K562 (cell line): ENCODE results near the gene ABHD8. TPM values are rescaled to one million over a fixed set of nuclear protein-coding genes. Genes with fewer than 3 reads are reported as not detected.

Source experiments
- FOSL1 ChIP-seq: fragments of 200-800 bp; sonication (Bioruptor generic); conservative IDR thresholded peaks from 2 replicates; pipeline ENCODE4 v1.6.1; 2016; ENCODE audit warnings: missing genetic modification characterization, missing compliant biosample characterization
- MCM3 ChIP-seq: fragments of 450-650 bp; IDR thresholded peaks from 2 replicates; pipeline ENCODE4 v1.6.1; 2016
- SLC30A9 ChIP-seq: fragments of 250-450 bp; sonication (Bioruptor Pico); IDR thresholded peaks from 2 replicates; pipeline ENCODE4 v1.8.0; 2022; ENCODE audit warnings: mild to moderate bottlenecking, moderate library complexity
- UBTF ChIP-seq, 2 experiments: IDR thresholded peaks; 2 replicates each; pipeline ENCODE4 v1.6.1; 2012; ENCODE audit warnings: improper control_type of control experiment in 2 of 2, low read depth in 2 of 2, low read length in 2 of 2, borderline replicate concordance in 1 of 2
- ZNF584 ChIP-seq: fragments of 200-800 bp; sonication (Bioruptor generic); IDR thresholded peaks from 2 replicates; pipeline ENCODE4 v1.6.1; 2016; ENCODE audit warnings: low read depth, mild to moderate bottlenecking, missing genetic modification characterization, missing compliant biosample characterization
- polyA plus RNA-seq, 8 experiments: library from polyadenylated mRNA; depleted of rRNA in 4 of 8; stranded (reverse) in 5 of 8; unstranded in 3 of 8; fragments of >200 nt; fragmentation: Nextera tagmentation in 2 of 8; fragmentation: Illumina TruSeq in 1 of 8; extraction: Ambion mirVana in 2 of 8; extraction: Trizol in 1 of 8; gene quantifications; 2 replicates each; pipeline versions ENCODE4 v1.2.1 to v1.2.3, GENCODE V29; 2011 to 2014; ENCODE audit warnings: inconsistent platforms in 1 of 8, missing spikeins in 1 of 8
- total RNA-seq, 7 experiments: library from RNA; depleted of rRNA in 6 of 7; stranded (reverse); fragments of >200 nt in 6 of 7; fragmentation: Illumina TruSeq in 2 of 7; extraction: Trizol in 2 of 7; gene quantifications; 2 replicates each; pipeline versions ENCODE4 v1.2.1 to v1.2.3, GENCODE V29; 2011 to 2021; ENCODE audit warnings: low replicate concordance in 1 of 7
- TF ChIP-seq, protein P1 (sequence below): sonication (generic); formaldehyde crosslinking; IDR thresholded peaks from 2 replicates; pipeline ENCODE4 v1.8.1; 2023; ENCODE audit warnings: mild to moderate bottlenecking, missing genetic modification reagents
- TF ChIP-seq, protein P2 (sequence below): fragments of 250-450 bp; sonication (Bioruptor Pico); IDR thresholded peaks from 2 replicates; pipeline ENCODE4 v1.5.0; 2022; ENCODE audit warnings: mild to moderate bottlenecking
- TF ChIP-seq, protein P3 (sequence below): sonication (generic); formaldehyde crosslinking; IDR thresholded peaks from 2 replicates; pipeline ENCODE4 v1.8.0; 2022; ENCODE audit warnings: mild to moderate bottlenecking, missing genetic modification reagents
- TF ChIP-seq, protein P4 (sequence below): sonication (generic); formaldehyde crosslinking; IDR thresholded peaks from 2 replicates; pipeline ENCODE4 v1.8.0; 2023; ENCODE audit warnings: mild to moderate bottlenecking, missing genetic modification reagents

ABHD8 gene
- total and polyA plus RNA-seq, 9 of the 15 experiments (the other 6 are each of a cell fraction or from before 2014, with no cell fraction given), result 0.04 to 6.6 (median 2.0) TPM; not detected in 1

GRCh38 chr19:17333611-17334413, 30.6 kb upstream of the ABHD8 start (continued):
- TF ChIP-seq, protein P1, sequence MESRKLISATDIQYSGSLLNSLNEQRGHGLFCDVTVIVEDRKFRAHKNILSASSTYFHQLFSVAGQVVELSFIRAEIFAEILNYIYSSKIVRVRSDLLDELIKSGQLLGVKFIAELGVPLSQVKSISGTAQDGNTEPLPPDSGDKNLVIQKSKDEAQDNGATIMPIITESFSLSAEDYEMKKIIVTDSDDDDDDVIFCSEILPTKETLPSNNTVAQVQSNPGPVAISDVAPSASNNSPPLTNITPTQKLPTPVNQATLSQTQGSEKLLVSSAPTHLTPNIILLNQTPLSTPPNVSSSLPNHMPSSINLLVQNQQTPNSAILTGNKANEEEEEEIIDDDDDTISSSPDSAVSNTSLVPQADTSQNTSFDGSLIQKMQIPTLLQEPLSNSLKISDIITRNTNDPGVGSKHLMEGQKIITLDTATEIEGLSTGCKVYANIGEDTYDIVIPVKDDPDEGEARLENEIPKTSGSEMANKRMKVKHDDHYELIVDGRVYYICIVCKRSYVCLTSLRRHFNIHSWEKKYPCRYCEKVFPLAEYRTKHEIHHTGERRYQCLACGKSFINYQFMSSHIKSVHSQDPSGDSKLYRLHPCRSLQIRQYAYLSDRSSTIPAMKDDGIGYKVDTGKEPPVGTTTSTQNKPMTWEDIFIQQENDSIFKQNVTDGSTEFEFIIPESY, result no peak
- TF ChIP-seq, protein P2, sequence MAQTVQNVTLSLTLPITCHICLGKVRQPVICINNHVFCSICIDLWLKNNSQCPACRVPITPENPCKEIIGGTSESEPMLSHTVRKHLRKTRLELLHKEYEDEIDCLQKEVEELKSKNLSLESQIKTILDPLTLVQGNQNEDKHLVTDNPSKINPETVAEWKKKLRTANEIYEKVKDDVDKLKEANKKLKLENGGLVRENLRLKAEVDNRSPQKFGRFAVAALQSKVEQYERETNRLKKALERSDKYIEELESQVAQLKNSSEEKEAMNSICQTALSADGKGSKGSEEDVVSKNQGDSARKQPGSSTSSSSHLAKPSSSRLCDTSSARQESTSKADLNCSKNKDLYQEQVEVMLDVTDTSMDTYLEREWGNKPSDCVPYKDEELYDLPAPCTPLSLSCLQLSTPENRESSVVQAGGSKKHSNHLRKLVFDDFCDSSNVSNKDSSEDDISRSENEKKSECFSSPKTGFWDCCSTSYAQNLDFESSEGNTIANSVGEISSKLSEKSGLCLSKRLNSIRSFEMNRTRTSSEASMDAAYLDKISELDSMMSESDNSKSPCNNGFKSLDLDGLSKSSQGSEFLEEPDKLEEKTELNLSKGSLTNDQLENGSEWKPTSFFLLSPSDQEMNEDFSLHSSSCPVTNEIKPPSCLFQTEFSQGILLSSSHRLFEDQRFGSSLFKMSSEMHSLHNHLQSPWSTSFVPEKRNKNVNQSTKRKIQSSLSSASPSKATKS (CRISPR knock-in tag), result no peak
- TF ChIP-seq, protein P3, sequence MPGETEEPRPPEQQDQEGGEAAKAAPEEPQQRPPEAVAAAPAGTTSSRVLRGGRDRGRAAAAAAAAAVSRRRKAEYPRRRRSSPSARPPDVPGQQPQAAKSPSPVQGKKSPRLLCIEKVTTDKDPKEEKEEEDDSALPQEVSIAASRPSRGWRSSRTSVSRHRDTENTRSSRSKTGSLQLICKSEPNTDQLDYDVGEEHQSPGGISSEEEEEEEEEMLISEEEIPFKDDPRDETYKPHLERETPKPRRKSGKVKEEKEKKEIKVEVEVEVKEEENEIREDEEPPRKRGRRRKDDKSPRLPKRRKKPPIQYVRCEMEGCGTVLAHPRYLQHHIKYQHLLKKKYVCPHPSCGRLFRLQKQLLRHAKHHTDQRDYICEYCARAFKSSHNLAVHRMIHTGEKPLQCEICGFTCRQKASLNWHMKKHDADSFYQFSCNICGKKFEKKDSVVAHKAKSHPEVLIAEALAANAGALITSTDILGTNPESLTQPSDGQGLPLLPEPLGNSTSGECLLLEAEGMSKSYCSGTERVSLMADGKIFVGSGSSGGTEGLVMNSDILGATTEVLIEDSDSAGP (CRISPR knock-in tag), result peak; percentile 64; the same call in 1 of the 2 replicates
- TF ChIP-seq MCM3 (no peak), FOSL1 (peak; percentile 85), SLC30A9 (CRISPR knock-in tag) (no peak), UBTF (IDR thresholded peaks at IDR 0.05; ENCODE audit: borderline replicate concordance in 1 of 2, low read depth in 2 of 2, low read length in 2 of 2) (peak in 1 of 2 experiments; percentile 25; a peak in 1 of 4 replicates), ZNF584 (CRISPR knock-in tag) (no peak)
- TF ChIP-seq, protein P4, sequence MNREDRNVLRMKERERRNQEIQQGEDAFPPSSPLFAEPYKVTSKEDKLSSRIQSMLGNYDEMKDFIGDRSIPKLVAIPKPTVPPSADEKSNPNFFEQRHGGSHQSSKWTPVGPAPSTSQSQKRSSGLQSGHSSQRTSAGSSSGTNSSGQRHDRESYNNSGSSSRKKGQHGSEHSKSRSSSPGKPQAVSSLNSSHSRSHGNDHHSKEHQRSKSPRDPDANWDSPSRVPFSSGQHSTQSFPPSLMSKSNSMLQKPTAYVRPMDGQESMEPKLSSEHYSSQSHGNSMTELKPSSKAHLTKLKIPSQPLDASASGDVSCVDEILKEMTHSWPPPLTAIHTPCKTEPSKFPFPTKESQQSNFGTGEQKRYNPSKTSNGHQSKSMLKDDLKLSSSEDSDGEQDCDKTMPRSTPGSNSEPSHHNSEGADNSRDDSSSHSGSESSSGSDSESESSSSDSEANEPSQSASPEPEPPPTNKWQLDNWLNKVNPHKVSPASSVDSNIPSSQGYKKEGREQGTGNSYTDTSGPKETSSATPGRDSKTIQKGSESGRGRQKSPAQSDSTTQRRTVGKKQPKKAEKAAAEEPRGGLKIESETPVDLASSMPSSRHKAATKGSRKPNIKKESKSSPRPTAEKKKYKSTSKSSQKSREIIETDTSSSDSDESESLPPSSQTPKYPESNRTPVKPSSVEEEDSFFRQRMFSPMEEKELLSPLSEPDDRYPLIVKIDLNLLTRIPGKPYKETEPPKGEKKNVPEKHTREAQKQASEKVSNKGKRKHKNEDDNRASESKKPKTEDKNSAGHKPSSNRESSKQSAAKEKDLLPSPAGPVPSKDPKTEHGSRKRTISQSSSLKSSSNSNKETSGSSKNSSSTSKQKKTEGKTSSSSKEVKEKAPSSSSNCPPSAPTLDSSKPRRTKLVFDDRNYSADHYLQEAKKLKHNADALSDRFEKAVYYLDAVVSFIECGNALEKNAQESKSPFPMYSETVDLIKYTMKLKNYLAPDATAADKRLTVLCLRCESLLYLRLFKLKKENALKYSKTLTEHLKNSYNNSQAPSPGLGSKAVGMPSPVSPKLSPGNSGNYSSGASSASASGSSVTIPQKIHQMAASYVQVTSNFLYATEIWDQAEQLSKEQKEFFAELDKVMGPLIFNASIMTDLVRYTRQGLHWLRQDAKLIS (CRISPR knock-in tag), result no peak
